ENCODE data around the gene SAMD15. TPM values are rescaled to one million over a fixed set of nuclear protein-coding genes. Genes with fewer than 3 reads are reported as not detected.

The SAMD15 gene
- total RNA-seq, 4 donors from 2014 or later, result 0.20 to 1.5 (median 1.4) TPM; not detected in 1

DNA sequence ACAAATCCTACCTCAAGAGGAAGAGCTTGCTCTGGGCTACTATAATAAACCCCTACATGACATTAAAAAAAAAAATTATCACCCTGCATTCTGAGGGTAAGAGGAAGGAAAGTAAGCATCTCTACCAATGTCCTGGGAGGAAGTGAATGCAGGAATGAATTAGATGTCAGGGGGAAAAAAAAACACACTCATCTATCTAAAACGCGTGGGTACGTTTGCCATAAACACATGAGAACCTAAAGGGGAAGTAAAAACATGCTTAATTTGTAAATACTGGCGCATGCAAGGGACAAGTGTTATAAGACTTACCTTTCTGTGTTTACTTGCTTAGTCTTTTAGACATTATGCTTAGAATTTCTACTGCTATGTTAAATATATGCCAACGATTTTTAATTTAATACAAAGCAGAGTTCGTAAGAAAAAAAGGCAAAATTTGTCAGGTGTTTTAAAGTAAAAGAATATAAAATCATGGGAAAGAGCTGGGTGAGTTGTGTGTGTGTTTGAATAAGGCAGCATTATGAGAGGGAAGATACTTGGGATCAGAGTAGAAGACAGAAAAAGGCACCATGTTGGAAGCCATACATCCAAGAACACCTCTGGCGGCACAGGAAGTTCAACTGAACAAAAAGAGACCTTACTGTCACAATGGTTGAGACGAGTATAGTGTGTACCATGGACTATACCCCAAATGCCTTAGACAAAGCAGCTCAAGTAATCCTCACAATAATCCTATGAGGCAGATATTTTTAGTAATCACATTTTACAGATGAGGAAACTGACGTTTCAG is 1.8 kb upstream of the SAMD15 start:
- H3K36me3 ChIP-seq, result no peaks in the 10 kb centered on the region
- peaks cover 0 to 27% (median 9%) of the 10 kb centered on the region in 3 donors for H3K4me1 ChIP-seq
- ATAC-seq, result no peak
- H3K27me3 ChIP-seq, result no peaks in the 10 kb centered on the region
- H3K27ac ChIP-seq, result no peak overlapping the region
- 73 to 77% methylated on average over 9 of the region's 9 CpGs for WGBS, 2 donors (ENCODE audit: low coverage in 1 of 2)
- no peaks in the 10 kb centered on the region for H3K9me3 ChIP-seq
- TF ChIP-seq POLR2A (IDR thresholded peaks at IDR 0.05) (no peak), POLR2AphosphoS5 (IDR thresholded peaks at IDR 0.05) (no peak), EP300 (IDR thresholded peaks at IDR 0.05) (no peak)
- H3K4me3 ChIP-seq, result peak overlapping the region in 1 of 2 donors; percentile 73

DNA sequence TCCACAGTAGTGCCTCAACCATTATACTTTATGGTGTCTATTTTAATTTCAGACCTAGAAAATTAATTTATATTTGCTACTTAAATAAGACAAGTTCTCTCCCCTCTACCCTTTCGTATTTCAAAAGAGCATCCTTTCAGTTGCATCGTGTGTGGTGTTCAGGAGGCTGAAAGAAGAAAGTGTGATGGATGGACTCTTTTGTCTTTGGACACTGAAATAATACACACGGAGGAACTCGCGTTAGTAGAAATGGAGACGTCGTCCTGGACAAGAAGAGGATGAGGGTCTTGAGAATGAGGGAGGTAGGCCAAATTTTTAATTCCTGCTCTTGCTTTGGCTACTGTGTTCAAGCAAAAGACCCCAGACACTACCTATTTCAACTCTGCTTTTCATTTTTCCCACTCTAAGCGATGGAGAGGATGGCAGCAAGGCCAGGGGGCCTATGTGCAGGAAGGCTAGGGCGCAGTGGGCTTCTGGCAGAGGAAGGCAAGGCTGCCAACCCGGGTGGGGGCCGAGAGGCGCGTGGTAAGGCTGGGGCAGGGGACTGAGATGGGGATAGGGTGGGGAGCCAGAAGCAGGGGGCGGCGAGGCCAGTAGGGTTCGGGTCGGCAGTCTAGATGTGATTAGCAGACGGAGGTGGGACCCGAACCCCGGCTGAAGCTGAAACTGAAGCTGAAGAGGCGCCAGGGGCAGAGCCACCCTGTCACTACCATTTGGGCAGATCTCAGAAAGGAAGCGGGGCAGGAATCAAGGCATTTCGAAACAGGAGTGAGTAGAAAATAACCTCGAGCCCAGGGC is 1.0 kb upstream of the SAMD15 start:
- Histone ChIP-seq H3K27me3 (no peaks in the 10 kb centered on the region), H3K36me3 (no peaks in the 10 kb centered on the region), H3K9me3 (no peaks in the 10 kb centered on the region), H3K4me3 (peak overlapping the region; percentile 73 to 78), H3K27ac (peak overlapping the region; percentile 44 to 90 (median 86)), H3K4me1 (peaks cover 0 to 27% (median 9%) of the 10 kb centered on the region in 3 donors)
- ATAC-seq, result peak; percentile 2
- 10 to 12% methylated on average over 12 to 15 of the region's 24 CpGs for WGBS, 2 donors (ENCODE audit: low coverage in 1 of 2)
- TF ChIP-seq, protein P1, sequence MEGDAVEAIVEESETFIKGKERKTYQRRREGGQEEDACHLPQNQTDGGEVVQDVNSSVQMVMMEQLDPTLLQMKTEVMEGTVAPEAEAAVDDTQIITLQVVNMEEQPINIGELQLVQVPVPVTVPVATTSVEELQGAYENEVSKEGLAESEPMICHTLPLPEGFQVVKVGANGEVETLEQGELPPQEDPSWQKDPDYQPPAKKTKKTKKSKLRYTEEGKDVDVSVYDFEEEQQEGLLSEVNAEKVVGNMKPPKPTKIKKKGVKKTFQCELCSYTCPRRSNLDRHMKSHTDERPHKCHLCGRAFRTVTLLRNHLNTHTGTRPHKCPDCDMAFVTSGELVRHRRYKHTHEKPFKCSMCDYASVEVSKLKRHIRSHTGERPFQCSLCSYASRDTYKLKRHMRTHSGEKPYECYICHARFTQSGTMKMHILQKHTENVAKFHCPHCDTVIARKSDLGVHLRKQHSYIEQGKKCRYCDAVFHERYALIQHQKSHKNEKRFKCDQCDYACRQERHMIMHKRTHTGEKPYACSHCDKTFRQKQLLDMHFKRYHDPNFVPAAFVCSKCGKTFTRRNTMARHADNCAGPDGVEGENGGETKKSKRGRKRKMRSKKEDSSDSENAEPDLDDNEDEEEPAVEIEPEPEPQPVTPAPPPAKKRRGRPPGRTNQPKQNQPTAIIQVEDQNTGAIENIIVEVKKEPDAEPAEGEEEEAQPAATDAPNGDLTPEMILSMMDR (IDR thresholded peaks at IDR 0.05), result no peak
- TF ChIP-seq EP300 (IDR thresholded peaks at IDR 0.05), result no peak
- no peak for TF ChIP-seq POLR2A (IDR thresholded peaks at IDR 0.05)
- TF ChIP-seq POLR2AphosphoS5 (IDR thresholded peaks at IDR 0.05), result no peak

DNA sequence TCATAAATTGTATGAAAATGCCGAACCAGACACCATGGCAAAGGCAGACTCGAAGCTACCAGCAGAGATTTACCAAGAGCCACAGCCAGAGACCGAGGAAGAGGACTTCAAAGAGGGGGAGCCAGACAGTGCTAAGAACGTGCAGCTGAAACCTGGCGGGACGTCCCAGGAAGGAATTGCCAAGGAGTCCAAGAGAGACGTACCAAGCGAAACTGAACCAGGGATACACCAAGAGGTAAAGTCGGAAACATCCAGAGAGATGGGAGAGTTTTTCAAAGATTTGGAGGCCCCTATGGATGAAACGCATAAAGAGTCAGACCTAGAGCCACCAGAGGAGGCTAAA is 294 bp downstream of the SAMD15 start:
- peak overlapping the region in 3 of 4 donors; percentile 85 to 90 (median 87) for H3K27ac ChIP-seq
- no peaks in the 10 kb centered on the region for H3K27me3 ChIP-seq
- 14% methylated on average over 8 to 9 of the region's 10 CpGs for WGBS, 2 donors (ENCODE audit: low coverage in 1 of 2)
- peak overlapping the region; percentile 73 to 78 for H3K4me3 ChIP-seq
- no peaks in the 10 kb centered on the region for H3K9me3 ChIP-seq
- ATAC-seq, result no peak
- no peak for TF ChIP-seq POLR2A (IDR thresholded peaks at IDR 0.05)
- TF ChIP-seq, protein P1 (IDR thresholded peaks at IDR 0.05), result no peak
- H3K36me3 ChIP-seq, result no peaks in the 10 kb centered on the region
- H3K4me1 ChIP-seq, result peaks cover 0 to 24% (median 9%) of the 10 kb centered on the region in 3 donors

DNA sequence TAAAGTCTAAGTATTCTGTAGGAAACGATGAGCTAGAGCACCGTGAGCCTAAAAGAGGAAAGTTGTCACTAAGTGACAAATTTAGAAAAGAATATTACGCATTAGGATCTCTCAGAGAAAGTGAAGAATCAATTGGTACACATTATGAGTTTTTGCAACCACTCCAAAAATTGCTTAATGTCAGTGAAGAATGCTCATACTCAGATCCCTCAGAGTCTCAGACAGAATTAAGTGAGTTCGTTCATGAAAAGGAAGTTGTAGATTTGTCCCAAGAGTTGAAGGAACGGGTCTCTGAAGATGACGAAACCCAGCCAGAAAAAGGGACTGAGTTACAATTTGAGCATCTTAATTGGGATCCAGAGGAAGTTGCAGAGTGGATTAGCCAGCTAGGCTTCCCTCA is 1.5 kb downstream of the SAMD15 start:
- TF ChIP-seq POLR2AphosphoS5 (IDR thresholded peaks at IDR 0.05) (no peak), POLR2A (IDR thresholded peaks at IDR 0.05) (no peak), EP300 (IDR thresholded peaks at IDR 0.05) (no peak)
- TF ChIP-seq, protein P1 (IDR thresholded peaks at IDR 0.05), result no peak
- no peak for ATAC-seq
- 87 to 89% methylated on average over 6 of the region's 6 CpGs for WGBS, 2 donors (ENCODE audit: low coverage in 1 of 2)

DNA sequence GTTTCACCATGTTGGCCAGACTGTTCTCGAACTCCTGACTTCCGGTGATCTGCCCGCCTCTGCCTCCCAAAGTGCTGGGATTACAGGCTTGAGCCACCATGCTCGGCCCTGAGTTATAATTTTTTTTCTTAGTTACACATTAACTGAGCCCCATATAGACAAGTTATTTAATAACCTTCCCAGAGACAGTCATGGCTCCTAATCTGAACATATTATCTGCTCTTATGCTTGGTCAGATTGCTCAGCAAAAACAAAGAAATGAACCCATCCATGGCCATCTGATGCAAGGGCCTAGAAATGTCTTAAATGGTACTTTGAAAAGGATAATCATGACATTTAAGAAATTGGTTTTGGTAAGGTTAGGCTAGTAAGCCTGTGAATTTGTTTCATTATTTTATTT is 13.0 kb downstream of the SAMD15 start:
- no peak overlapping the region for H3K27ac ChIP-seq
- no peaks in the 10 kb centered on the region for H3K4me1 ChIP-seq
- TF ChIP-seq POLR2AphosphoS5 (IDR thresholded peaks at IDR 0.05) (no peak), EP300 (IDR thresholded peaks at IDR 0.05) (no peak), POLR2A (IDR thresholded peaks at IDR 0.05) (no peak)
- TF ChIP-seq, protein P1 (IDR thresholded peaks at IDR 0.05), result no peak
- 96 to 100% methylated on average over 3 to 4 of the region's 4 CpGs for WGBS, 2 donors (ENCODE audit: low coverage in 1 of 2)
- no peak for ATAC-seq
- no peaks in the 10 kb centered on the region for H3K36me3 ChIP-seq
- no peaks in the 10 kb centered on the region for H3K9me3 ChIP-seq
- no peak overlapping the region for H3K4me3 ChIP-seq
- no peaks in the 10 kb centered on the region for H3K27me3 ChIP-seq

More for the DNA sequence above, 1.5 kb downstream of the SAMD15 start:
- H3K4me1 ChIP-seq, result peaks cover 0 to 23% (median 9%) of the 10 kb centered on the region in 3 donors
- no peak overlapping the region for H3K27ac ChIP-seq
- H3K4me3 ChIP-seq, result no peak overlapping the region
- H3K36me3 ChIP-seq, result no peaks in the 10 kb centered on the region
- H3K9me3 ChIP-seq, result no peaks in the 10 kb centered on the region
- no peaks in the 10 kb centered on the region for H3K27me3 ChIP-seq

All from gastroesophageal sphincter (tissue), 4 donors.